ENCODE results near the gene SOCS7. TPM values are rescaled to one million over a fixed set of nuclear protein-coding genes. Genes with fewer than 3 reads are reported as not detected.

SOCS7 gene
- total RNA-seq, 1 experiment from 2014 or later: 29.2 TPM

- H3K27me3 Mint-ChIP-seq (ENCODE audit: insufficient read depth, unreplicated experiment): no peaks in the 10 kb centered on the region
- no peaks in the 10 kb centered on the region for H3K9me3 ChIP-seq
- H3K27ac Mint-ChIP-seq (ENCODE audit: unreplicated experiment): peak overlapping the region; percentile 31
- peak overlapping the region; percentile 92 for H3K4me3 Mint-ChIP-seq (ENCODE audit: unreplicated experiment)
- peak in 1 of 2 experiments; percentile 49 for DNase-seq
- H3K36me3 Mint-ChIP-seq (ENCODE audit: insufficient read depth, unreplicated experiment): peaks cover 5% of the 10 kb centered on the region
- no peaks in the 10 kb centered on the region for H3K36me3 ChIP-seq (ENCODE audit: control insufficient read depth, insufficient read depth, low read length)
- ChIA-PET POLR2A (interaction anchor here (1.2 to 1.4 kb wide), 2 partner anchors 29 to 62 kb away, joined by 4 to 7 read pairs; no protein-coding TSS in a partner anchor), CTCF (interaction anchor here (0.6 to 6.4 kb wide), 7 partner anchors 9 to 337 kb away, joined by 3 to 183 read pairs (median 5); no protein-coding TSS in a partner anchor)
- no peaks in the 10 kb centered on the region for H3K27me3 ChIP-seq (replicated peaks; ENCODE audit: control insufficient read depth, insufficient read depth, low read length)
- peak overlapping the region; percentile 71 for H3K4me3 ChIP-seq (ENCODE audit: low read depth, low read length)
- intact Hi-C loops (cut with micrococcal nuclease; ENCODE audit: unreplicated experiment): loop anchor here (10.0 kb wide), 1 partner anchor 132 kb away; no protein-coding TSS in a partner anchor
- no TSS peak for BruUV-seq (replicated peaks)
- TF ChIP-seq CTCF (IDR thresholded peaks at IDR 0.05; ENCODE audit: insufficient read depth in 1 of 2, low read depth in 1 of 2, low read length in 1 of 2, severe bottlenecking in 1 of 2, unreplicated experiment in 1 of 2): no peak
- H3K4me1 ChIP-seq: peaks cover 14% of the 10 kb centered on the region
- H3K9me3 Mint-ChIP-seq (ENCODE audit: unreplicated experiment): no peaks in the 10 kb centered on the region
- H3K4me1 Mint-ChIP-seq (ENCODE audit: low read depth, unreplicated experiment): peaks cover 32% of the 10 kb centered on the region
Observed at GRCh38 chr17:38352245-38353085, 821 bp downstream of the SOCS7 start.

- BruUV-seq (replicated peaks): no TSS peak
- Mint-ChIP-seq H3K4me3 (ENCODE audit: unreplicated experiment) (peak overlapping the region; percentile 92), H3K9me3 (ENCODE audit: unreplicated experiment) (no peaks in the 10 kb centered on the region), H3K27ac (ENCODE audit: unreplicated experiment) (peak overlapping the region; percentile 31), H3K4me1 (ENCODE audit: low read depth, unreplicated experiment) (peaks cover 37% of the 10 kb centered on the region), H3K36me3 (ENCODE audit: insufficient read depth, unreplicated experiment) (peaks cover 5% of the 10 kb centered on the region), H3K27me3 (ENCODE audit: insufficient read depth, unreplicated experiment) (no peaks in the 10 kb centered on the region)
- Histone ChIP-seq H3K4me1 (peaks cover 15% of the 10 kb centered on the region), H3K9me3 (no peaks in the 10 kb centered on the region), H3K36me3 (ENCODE audit: control insufficient read depth, insufficient read depth, low read length) (no peaks in the 10 kb centered on the region), H3K27me3 (replicated peaks; ENCODE audit: control insufficient read depth, insufficient read depth, low read length) (no peaks in the 10 kb centered on the region), H3K4me3 (ENCODE audit: low read depth, low read length) (peak overlapping the region; percentile 71)
- ChIA-PET CTCF (interaction anchor here (1.9 to 6.4 kb wide), 3 partner anchors 28 to 61 kb away, joined by 5 to 183 read pairs (median 9); no protein-coding TSS in a partner anchor), POLR2A (interaction anchor here (1.2 kb wide), 1 partner anchor 61 kb away, joined by 7 read pairs; no protein-coding TSS in a partner anchor)
- intact Hi-C loops (cut with micrococcal nuclease; ENCODE audit: unreplicated experiment): loop anchor here (10.0 kb wide), 1 partner anchor 132 kb away; no protein-coding TSS in a partner anchor
- DNase-seq: no peak
- TF ChIP-seq CTCF (IDR thresholded peaks at IDR 0.05; ENCODE audit: insufficient read depth in 1 of 2, low read depth in 1 of 2, low read length in 1 of 2, severe bottlenecking in 1 of 2, unreplicated experiment in 1 of 2): no peak
Observed at GRCh38 chr17:38353086-38353604, 1.5 kb downstream of the SOCS7 start.

GRCh38 chr17:38353668-38354067, 2.0 kb downstream of the SOCS7 start:
- TF ChIP-seq CTCF (IDR thresholded peaks at IDR 0.05; ENCODE audit: insufficient read depth in 1 of 2, low read depth in 1 of 2, low read length in 1 of 2, severe bottlenecking in 1 of 2, unreplicated experiment in 1 of 2): no peak
- intact Hi-C loops (cut with micrococcal nuclease; ENCODE audit: unreplicated experiment): loop anchor here (10.0 kb wide), 1 partner anchor 131 kb away; no protein-coding TSS in a partner anchor
- no peak for DNase-seq
- H3K36me3 Mint-ChIP-seq (ENCODE audit: insufficient read depth, unreplicated experiment): peaks cover 5% of the 10 kb centered on the region
- CTCF ChIA-PET: interaction anchor here (1.9 to 6.4 kb wide), 2 partner anchors 31 to 61 kb away, joined by 5 to 183 read pairs; no protein-coding TSS in a partner anchor
- POLR2A ChIA-PET: interaction anchor here (1.2 kb wide), 1 partner anchor 61 kb away, joined by 7 read pairs; no protein-coding TSS in a partner anchor
- peaks cover 18% of the 10 kb centered on the region for H3K4me1 ChIP-seq
- no peaks in the 10 kb centered on the region for H3K9me3 Mint-ChIP-seq (ENCODE audit: unreplicated experiment)
- H3K4me1 Mint-ChIP-seq (ENCODE audit: low read depth, unreplicated experiment): peaks cover 42% of the 10 kb centered on the region
- no peak overlapping the region for H3K27ac Mint-ChIP-seq (ENCODE audit: unreplicated experiment)
- peak overlapping the region; percentile 92 for H3K4me3 Mint-ChIP-seq (ENCODE audit: unreplicated experiment)
- H3K36me3 ChIP-seq (ENCODE audit: control insufficient read depth, insufficient read depth, low read length): no peaks in the 10 kb centered on the region
- H3K9me3 ChIP-seq: no peaks in the 10 kb centered on the region
- no peaks in the 10 kb centered on the region for H3K27me3 Mint-ChIP-seq (ENCODE audit: insufficient read depth, unreplicated experiment)
- no TSS peak for BruUV-seq (replicated peaks)
- H3K4me3 ChIP-seq (ENCODE audit: low read depth, low read length): no peak overlapping the region
- H3K27me3 ChIP-seq (replicated peaks; ENCODE audit: control insufficient read depth, insufficient read depth, low read length): no peaks in the 10 kb centered on the region

Data from Caco-2 (cell line).